LNCAP (cell line): Measurements from ENCODE around the gene HOTAIR.

Experiments
- TF ChIP-seq, protein P1 (sequence below): fragments of 450-650 bp; IDR thresholded peaks from 2 replicates; pipeline ENCODE4 v1.5.1; 2017; ENCODE audit warnings: mild to moderate bottlenecking

Gene HOTAIR

DNA sequence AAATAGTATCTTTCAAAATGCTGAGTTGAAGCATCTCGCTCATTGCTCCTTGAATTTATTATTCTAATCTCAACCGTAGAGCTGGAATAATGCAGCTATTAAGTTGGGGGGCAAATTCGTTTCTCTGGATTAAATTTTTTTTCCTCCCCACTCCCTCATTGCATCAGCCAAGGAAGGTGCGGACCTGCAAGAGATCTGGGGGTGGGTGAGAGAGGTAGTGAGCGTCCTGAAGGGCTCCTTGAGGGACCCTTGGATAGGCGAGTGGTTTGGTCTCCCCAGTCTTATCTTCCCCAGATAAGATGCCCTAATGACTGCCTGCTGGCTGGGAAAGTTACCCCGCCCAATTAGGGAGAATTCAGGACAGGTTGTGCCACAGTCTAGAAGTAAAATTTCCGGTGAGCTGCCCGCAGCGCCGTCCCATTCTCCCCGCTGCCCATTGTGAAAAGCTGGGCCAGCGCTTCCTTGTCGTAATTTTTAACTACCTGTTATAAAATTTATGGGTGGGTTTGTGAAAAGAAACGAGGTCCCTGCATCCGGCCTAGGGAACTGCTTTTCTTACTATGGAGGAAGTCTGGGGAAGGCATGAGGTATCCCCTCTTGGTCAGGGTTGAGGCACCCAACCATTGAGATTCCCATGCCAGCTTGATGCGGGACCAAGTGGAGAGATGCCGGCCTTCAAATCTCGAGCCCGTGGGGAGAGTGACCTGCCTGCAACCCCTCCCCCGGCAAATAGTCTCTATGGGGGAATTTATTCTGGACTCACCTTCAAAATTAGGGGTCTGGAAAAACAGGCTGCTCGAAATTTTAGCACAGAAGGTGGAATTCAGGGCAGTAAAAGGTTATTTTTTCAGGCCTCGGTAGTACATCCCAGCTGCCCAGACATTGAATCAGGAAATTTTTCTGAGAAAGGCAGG, 40.5 kb upstream of the HOTAIR start:
- TF ChIP-seq, protein P1, sequence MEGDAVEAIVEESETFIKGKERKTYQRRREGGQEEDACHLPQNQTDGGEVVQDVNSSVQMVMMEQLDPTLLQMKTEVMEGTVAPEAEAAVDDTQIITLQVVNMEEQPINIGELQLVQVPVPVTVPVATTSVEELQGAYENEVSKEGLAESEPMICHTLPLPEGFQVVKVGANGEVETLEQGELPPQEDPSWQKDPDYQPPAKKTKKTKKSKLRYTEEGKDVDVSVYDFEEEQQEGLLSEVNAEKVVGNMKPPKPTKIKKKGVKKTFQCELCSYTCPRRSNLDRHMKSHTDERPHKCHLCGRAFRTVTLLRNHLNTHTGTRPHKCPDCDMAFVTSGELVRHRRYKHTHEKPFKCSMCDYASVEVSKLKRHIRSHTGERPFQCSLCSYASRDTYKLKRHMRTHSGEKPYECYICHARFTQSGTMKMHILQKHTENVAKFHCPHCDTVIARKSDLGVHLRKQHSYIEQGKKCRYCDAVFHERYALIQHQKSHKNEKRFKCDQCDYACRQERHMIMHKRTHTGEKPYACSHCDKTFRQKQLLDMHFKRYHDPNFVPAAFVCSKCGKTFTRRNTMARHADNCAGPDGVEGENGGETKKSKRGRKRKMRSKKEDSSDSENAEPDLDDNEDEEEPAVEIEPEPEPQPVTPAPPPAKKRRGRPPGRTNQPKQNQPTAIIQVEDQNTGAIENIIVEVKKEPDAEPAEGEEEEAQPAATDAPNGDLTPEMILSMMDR = no peak

DNA sequence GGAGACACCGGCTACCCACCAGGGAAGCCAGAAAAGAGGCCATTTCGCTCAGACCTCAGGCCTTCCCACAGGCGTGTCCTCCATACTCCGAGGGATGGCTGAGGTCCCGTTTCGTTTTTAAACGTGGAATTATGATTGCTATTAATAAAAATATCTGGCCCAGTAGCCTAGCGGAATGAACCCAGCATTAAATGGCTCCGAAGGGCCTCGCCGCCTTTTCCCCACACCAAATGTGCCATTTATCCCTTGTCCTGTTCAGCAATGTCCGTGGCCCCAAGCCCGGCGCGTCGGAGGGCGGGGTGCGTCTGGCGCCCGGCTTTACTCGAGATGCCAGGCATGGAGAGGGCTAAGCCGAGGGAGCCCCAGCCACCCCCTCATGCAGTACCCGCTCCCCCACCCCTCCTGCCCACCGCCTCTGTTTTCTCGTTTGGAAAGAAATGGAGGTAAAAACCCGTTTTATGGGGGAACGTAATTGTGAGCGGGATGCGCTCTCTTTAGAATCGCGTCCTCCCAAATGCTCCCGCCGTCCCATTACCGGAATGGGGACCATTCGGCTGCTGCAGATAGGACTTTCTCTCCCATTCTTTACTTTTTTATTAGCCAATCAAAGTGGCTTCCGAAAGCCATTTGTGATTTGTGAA, 39.7 kb upstream of the HOTAIR start:
- TF ChIP-seq, protein P1 = no peak

DNA sequence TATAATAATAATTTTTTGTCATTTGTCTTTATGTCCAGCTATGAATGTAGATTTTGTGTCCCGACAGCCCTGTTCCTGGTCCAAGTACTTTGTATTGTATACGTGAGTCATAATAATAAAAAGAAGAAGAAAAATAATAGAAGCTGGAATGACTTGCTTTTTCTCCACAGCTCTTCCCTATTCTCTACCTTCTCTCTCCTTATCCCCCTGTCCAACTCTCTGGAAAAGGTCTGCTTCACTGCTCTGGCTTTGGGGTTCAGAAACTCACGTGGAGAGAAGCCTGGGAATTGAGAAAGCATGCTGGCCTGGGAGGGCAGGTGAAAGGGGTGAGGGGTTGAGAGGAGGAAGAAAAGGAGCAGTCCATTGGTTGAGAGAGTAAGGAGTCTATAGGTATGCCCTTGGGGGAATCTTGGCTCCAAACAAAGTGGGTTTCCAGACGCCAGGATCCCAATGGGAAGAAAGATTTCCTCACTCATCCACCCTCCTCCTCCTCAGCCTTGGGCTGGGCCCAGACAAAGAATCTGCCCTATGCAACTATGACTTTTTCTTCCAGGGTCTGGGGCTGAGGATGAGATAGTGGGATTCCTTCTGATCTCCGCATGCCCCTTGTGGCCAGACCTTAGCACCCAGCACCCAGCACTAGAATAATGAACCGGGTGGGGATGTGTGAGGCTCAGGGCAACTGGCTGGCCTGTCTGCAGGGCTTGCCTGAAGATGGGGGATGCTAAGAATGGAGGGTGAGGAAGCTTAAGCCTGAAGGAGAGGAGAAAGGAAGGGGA, 38.1 kb upstream of the HOTAIR start:
- TF ChIP-seq, protein P1 = no peak

DNA sequence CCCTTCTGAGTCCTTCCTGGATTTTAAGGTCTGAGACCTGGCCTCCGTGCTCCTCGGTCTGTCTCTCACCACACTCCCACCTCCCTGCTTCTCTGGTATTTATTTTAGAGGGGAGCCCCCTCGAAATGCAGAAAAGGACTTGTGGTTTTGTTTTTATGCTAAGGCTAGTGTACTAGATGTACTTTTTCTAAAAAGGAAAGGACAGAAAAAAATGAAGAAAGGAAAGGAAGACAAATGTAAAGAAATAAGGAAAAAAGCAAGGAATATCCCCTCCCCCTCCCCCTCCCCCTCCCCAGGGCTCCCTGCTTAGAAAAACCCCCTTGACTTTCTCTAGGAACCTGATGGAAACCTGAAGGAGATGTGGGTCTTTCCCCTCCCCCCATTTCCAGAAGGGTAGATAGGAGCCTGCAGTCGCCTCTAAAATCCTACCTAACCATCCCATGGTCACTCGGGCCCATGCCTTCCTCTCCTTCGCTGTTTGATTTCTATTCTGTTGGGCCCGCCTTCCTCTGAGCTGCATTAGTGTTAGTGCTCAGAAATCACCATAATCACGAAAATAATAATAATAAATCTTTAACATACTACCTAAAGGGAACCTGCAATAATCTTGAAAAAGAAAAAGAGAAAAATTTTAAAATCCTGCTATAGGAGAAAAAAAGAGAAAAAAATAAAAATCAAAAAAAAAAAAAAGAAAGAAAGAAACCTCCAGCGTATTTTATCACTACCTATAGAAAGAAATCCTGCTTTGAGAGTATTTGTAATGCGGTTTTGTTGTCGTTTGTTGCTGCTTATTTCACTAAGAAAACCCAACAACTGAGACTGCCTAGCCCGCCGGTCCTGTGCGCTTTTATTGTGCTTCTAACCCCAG, 37.1 kb upstream of the HOTAIR start:
- TF ChIP-seq, protein P1 = no peak

DNA sequence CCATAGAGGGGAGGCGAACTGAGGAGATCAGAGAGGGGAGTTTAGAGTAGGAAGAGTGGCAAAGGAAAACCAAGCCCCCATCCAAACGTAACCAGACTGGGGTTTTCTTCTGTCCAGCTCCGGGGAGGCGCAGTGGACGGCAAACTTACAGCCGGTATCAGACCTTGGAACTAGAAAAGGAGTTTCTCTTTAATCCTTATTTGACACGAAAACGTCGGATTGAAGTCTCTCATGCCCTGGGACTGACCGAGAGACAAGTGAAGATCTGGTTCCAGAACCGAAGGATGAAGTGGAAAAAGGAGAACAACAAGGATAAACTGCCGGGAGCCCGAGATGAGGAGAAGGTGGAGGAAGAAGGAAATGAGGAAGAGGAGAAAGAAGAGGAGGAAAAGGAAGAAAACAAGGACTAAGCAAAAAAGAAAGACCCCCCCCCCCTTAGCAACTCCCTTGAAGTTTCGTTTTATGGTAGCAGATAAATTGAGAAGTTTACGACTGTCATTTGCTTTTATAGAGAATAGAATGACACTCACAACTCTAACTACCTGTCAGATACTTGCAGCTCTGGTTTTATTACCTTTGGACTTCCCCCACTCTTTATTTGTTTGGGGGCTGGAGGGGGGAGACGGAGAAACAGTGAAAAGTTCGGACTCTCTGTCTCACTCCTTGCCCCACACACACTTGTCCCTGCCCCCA, 36.4 kb upstream of the HOTAIR start:
- TF ChIP-seq, protein P1 = no peak

DNA sequence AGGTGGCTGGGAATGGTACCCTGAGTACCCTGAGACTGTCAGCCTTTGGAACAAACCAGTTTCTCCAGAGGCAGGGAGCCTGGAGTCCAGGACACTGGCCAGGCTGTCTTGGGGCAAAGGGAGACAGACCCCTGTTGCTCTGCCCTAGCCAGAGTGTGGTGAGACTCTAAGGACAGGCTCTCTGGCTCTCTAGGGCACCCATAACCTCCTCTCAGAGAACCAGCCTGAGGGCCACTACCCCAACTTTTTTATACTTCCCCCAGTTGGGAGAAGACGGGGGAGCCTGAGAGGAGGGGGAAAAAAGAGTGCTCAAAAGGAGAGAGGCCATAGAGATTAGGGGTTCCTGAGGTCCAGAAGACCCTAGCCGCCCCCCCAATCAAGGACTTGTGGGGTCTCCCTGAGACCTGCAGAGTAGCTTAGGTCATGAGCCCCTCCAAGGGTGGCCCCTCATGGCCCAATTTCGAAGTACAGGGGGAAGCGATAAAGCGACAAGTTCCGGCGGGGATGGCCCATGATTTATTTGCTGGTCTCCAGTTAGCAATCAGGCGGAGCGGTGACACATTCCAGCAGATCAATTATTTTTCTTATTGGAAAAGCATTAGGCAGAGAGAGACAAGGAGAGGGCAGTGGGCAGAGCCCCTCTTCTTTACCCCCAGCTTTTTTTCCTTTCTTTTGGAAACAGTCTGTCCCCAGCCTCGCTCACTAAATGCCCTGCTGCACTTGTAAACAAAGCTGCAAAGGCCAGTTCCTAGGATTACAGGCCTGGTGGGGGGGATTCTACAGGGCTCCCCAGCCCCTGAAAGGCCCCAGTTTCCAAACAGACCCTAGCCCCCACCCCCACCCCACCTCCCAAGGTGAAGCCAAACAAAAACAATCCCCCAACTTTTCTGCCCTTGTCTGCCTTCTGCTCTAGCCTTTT, 35.6 kb upstream of the HOTAIR start:
- TF ChIP-seq, protein P1 = no peak
